HEK293 (cell line): ENCODE results near the gene WDR91.

Source experiments
- FEZF1 ChIP-seq: fragments of 450-650 bp; formaldehyde crosslinking; IDR thresholded peaks from 2 replicates; pipeline ENCODE4 v1.5.1; 2016; ENCODE audit warnings: missing biosample characterization, missing genetic modification characterization
- ZNF549 ChIP-seq: fragments of 450-650 bp; IDR thresholded peaks from 2 replicates; pipeline ENCODE4 v1.5.1; 2018; ENCODE audit warnings: missing biosample characterization, missing genetic modification characterization, mild to moderate bottlenecking, inconsistent platforms, moderate library complexity
- ZNF580 ChIP-seq: fragments of 450-650 bp; formaldehyde crosslinking; IDR thresholded peaks from 2 replicates; pipeline ENCODE4 v1.5.1; 2016; ENCODE audit warnings: missing biosample characterization, missing genetic modification characterization
- ZNF677 ChIP-seq: fragments of 450-650 bp; IDR thresholded peaks from 2 replicates; pipeline ENCODE4 v1.5.0; 2018; ENCODE audit warnings: missing biosample characterization, mild to moderate bottlenecking, missing genetic modification characterization, moderate library complexity
- ZNF843 ChIP-seq: fragments of 450-650 bp; formaldehyde crosslinking; IDR thresholded peaks from 2 replicates; pipeline ENCODE4 v1.5.1; 2016; ENCODE audit warnings: missing biosample characterization, missing genetic modification characterization
- TF ChIP-seq, protein P1 (sequence below): fragments of 450-650 bp; formaldehyde crosslinking; IDR thresholded peaks from 2 replicates; pipeline ENCODE4 v1.5.1; 2016; ENCODE audit warnings: missing biosample characterization, missing genetic modification characterization

GRCh38 chr7:135257790-135258189, 46.5 kb upstream of the WDR91 start:
- no peak for TF ChIP-seq ZNF843 (tag by site-specific recombination)
- TF ChIP-seq FEZF1 (tag by site-specific recombination), result no peak
- TF ChIP-seq, protein P1, sequence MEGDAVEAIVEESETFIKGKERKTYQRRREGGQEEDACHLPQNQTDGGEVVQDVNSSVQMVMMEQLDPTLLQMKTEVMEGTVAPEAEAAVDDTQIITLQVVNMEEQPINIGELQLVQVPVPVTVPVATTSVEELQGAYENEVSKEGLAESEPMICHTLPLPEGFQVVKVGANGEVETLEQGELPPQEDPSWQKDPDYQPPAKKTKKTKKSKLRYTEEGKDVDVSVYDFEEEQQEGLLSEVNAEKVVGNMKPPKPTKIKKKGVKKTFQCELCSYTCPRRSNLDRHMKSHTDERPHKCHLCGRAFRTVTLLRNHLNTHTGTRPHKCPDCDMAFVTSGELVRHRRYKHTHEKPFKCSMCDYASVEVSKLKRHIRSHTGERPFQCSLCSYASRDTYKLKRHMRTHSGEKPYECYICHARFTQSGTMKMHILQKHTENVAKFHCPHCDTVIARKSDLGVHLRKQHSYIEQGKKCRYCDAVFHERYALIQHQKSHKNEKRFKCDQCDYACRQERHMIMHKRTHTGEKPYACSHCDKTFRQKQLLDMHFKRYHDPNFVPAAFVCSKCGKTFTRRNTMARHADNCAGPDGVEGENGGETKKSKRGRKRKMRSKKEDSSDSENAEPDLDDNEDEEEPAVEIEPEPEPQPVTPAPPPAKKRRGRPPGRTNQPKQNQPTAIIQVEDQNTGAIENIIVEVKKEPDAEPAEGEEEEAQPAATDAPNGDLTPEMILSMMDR (tag by site-specific recombination), result no peak
- TF ChIP-seq ZNF677, result no peak
- TF ChIP-seq ZNF549 (tag by site-specific recombination), result no peak
- TF ChIP-seq ZNF580 (tag by site-specific recombination), result no peak
